HepG2 (cell line): ENCODE results near the gene IL36B. TPM values are rescaled to one million over a fixed set of nuclear protein-coding genes. Genes with fewer than 3 reads are reported as not detected.

ENCODE experiments used
- SP2 ChIP-seq: sonication (generic); formaldehyde crosslinking; IDR thresholded peaks from 2 replicates; pipeline ENCODE4 v1.5.1; 2020; ENCODE audit warnings: mild to moderate bottlenecking, missing genetic modification reagents
- TBP ChIP-seq: sonication (generic); formaldehyde crosslinking; IDR thresholded peaks from 2 replicates; pipeline ENCODE4 v1.5.0; 2020; ENCODE audit warnings: missing genetic modification reagents
- ZNF431 ChIP-seq: sonication (generic); formaldehyde crosslinking; IDR thresholded peaks from 2 replicates; pipeline ENCODE4 v1.9.0; 2022; ENCODE audit warnings: missing genetic modification reagents, low read depth, mild to moderate bottlenecking, borderline replicate concordance
- polyA plus RNA-seq, 8 experiments: library from polyadenylated mRNA; depleted of rRNA in 3 of 8; stranded (reverse) in 7 of 8; unstranded in 1 of 8; fragments of >200 nt; fragmentation: Illumina TruSeq in 4 of 8; extraction: Trizol in 4 of 8; gene quantifications; 2 replicates each; pipeline versions ENCODE4 v1.2.1 to v1.2.3, GENCODE V29; 2011 to 2016; ENCODE audit warnings: low read depth in 4 of 8, missing spikeins in 1 of 8, mixed read lengths in 1 of 8; ENCODE audit not compliant: insufficient read depth in 1 of 8
- total RNA-seq, 5 experiments: library from RNA; depleted of rRNA; stranded (reverse); fragments of >200 nt; fragmentation: Illumina TruSeq; extraction: Trizol; gene quantifications; 2 replicates each; pipeline ENCODE4 v1.2.3, GENCODE V29; 2016; ENCODE audit warnings: low read depth in 1 of 5
- TF ChIP-seq, protein P1 (sequence below): sonication (generic); formaldehyde crosslinking; IDR thresholded peaks from 2 replicates; pipeline ENCODE4 v1.4.0; 2020; ENCODE audit warnings: mild to moderate bottlenecking, missing genetic modification reagents
- TF ChIP-seq, protein P2 (sequence below): sonication (generic); formaldehyde crosslinking; IDR thresholded peaks from 2 replicates; pipeline ENCODE4 v1.4.0; 2020; ENCODE audit warnings: mild to moderate bottlenecking, missing genetic modification reagents
- TF ChIP-seq, protein P3 (sequence below): sonication (generic); formaldehyde crosslinking; IDR thresholded peaks from 2 replicates; pipeline ENCODE4 v1.4.0; 2020; ENCODE audit warnings: missing genetic modification reagents
- TF ChIP-seq, protein P4 (sequence below): fragments of 450-650 bp; IDR thresholded peaks from 2 replicates; pipeline ENCODE4 v1.6.1; 2017

Gene IL36B
- total and polyA plus RNA-seq, 2 of the 13 experiments (the other 11 are each of a cell fraction or from before 2014, with no cell fraction given): not detected

DNA sequence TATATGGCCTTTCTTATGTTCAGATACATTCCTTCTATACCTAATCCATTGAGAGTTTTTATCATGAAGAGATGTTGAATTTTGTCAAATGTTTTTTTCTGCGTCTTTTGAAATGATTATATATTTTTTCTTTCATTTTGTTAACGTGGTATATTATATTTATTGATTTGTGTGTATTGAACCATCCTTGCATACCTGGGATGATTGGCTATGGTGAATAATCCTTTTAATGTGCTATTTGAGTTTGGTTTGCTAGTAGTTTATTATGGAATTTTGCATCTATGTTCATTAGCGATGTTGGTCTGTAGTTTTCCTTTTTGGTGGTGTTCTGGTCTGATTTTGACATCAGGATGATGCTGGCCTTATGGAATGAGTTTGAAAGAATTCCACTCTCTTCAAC is 63.1 kb downstream of the IL36B start (continued):
- TF ChIP-seq, protein P1, sequence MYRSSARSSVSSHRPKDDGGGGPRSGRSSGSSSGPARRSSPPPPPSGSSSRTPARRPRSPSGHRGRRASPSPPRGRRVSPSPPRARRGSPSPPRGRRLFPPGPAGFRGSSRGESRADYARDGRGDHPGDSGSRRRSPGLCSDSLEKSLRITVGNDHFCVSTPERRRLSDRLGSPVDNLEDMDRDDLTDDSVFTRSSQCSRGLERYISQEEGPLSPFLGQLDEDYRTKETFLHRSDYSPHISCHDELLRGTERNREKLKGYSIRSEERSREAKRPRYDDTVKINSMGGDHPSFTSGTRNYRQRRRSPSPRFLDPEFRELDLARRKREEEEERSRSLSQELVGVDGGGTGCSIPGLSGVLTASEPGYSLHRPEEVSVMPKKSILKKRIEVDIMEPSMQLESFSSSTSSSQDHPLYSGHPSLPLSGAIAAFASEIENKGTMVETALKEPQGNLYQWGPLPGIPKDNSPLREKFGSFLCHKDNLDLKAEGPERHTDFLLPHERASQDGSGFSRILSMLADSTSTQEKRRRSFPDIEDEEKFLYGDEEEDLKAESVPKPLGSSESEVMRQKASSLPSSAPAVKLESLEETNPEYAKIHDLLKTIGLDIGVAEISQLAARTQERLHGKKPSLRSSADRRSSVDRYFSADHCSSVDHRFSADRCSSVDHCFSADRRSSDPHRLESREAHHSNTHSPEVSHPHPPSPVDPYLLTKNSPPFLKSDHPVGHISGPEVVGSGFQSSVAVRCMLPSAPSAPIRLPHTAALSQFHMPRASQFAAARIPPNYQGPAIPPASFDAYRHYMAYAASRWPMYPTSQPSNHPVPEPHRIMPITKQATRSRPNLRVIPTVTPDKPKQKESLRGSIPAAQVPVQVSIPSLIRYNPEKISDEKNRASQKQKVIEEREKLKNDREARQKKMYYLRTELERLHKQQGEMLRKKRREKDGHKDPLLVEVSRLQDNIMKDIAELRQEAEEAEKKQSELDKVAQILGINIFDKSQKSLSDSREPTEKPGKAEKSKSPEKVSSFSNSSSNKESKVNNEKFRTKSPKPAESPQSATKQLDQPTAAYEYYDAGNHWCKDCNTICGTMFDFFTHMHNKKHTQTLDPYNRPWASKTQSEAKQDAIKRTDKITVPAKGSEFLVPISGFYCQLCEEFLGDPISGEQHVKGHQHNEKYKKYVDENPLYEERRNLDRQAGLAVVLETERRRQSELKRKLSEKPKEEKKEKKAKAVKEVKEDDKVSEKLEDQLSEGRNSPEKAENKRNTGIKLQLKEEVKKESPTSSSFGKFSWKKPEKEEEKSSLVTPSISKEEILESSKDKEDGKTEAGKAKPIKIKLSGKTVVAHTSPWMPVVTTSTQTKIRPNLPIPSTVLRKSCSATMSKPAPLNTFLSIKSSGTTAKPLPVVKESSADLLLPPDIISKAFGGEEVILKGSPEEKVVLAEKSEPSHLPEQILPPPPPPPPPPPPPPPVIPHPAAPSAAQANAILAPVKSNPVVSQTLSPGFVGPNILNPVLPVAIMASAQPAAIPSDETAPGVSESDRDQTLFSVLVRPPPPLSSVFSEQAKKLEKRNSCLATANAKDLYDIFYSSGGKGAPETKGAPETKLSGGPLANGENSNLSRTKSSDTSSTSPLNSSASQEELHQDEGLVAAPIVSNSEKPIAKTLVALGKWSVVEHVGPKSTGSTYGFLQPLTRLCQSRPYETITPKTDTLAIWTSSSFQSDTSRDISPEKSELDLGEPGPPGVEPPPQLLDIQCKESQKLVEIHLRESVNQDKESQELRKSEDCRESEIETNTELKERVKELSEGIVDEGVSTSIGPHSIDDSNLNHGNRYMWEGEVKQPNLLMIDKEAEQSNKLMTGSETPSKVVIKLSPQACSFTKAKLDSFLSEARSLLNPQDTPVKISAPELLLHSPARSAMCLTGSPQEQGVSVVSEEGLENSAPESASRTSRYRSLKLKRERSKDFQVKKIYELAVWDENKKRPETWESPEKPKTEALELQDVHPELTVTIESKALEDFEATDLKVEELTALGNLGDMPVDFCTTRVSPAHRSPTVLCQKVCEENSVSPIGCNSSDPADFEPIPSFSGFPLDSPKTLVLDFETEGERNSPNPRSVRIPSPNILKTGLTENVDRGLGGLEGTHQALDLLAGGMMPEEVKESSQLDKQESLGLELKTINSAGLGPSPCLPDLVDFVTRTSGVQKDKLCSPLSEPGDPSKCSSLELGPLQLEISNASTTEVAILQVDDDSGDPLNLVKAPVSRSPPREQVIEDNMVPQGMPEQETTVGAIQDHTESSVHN (CRISPR knock-in tag): no peak
- TF ChIP-seq, protein P2, sequence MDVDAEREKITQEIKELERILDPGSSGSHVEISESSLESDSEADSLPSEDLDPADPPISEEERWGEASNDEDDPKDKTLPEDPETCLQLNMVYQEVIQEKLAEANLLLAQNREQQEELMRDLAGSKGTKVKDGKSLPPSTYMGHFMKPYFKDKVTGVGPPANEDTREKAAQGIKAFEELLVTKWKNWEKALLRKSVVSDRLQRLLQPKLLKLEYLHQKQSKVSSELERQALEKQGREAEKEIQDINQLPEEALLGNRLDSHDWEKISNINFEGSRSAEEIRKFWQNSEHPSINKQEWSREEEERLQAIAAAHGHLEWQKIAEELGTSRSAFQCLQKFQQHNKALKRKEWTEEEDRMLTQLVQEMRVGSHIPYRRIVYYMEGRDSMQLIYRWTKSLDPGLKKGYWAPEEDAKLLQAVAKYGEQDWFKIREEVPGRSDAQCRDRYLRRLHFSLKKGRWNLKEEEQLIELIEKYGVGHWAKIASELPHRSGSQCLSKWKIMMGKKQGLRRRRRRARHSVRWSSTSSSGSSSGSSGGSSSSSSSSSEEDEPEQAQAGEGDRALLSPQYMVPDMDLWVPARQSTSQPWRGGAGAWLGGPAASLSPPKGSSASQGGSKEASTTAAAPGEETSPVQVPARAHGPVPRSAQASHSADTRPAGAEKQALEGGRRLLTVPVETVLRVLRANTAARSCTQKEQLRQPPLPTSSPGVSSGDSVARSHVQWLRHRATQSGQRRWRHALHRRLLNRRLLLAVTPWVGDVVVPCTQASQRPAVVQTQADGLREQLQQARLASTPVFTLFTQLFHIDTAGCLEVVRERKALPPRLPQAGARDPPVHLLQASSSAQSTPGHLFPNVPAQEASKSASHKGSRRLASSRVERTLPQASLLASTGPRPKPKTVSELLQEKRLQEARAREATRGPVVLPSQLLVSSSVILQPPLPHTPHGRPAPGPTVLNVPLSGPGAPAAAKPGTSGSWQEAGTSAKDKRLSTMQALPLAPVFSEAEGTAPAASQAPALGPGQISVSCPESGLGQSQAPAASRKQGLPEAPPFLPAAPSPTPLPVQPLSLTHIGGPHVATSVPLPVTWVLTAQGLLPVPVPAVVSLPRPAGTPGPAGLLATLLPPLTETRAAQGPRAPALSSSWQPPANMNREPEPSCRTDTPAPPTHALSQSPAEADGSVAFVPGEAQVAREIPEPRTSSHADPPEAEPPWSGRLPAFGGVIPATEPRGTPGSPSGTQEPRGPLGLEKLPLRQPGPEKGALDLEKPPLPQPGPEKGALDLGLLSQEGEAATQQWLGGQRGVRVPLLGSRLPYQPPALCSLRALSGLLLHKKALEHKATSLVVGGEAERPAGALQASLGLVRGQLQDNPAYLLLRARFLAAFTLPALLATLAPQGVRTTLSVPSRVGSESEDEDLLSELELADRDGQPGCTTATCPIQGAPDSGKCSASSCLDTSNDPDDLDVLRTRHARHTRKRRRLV (CRISPR knock-in tag): no peak
- TF ChIP-seq SP2 (CRISPR knock-in tag) (no peak), TBP (CRISPR knock-in tag) (no peak), ZNF431 (CRISPR knock-in tag) (no peak)
- TF ChIP-seq, protein P3, sequence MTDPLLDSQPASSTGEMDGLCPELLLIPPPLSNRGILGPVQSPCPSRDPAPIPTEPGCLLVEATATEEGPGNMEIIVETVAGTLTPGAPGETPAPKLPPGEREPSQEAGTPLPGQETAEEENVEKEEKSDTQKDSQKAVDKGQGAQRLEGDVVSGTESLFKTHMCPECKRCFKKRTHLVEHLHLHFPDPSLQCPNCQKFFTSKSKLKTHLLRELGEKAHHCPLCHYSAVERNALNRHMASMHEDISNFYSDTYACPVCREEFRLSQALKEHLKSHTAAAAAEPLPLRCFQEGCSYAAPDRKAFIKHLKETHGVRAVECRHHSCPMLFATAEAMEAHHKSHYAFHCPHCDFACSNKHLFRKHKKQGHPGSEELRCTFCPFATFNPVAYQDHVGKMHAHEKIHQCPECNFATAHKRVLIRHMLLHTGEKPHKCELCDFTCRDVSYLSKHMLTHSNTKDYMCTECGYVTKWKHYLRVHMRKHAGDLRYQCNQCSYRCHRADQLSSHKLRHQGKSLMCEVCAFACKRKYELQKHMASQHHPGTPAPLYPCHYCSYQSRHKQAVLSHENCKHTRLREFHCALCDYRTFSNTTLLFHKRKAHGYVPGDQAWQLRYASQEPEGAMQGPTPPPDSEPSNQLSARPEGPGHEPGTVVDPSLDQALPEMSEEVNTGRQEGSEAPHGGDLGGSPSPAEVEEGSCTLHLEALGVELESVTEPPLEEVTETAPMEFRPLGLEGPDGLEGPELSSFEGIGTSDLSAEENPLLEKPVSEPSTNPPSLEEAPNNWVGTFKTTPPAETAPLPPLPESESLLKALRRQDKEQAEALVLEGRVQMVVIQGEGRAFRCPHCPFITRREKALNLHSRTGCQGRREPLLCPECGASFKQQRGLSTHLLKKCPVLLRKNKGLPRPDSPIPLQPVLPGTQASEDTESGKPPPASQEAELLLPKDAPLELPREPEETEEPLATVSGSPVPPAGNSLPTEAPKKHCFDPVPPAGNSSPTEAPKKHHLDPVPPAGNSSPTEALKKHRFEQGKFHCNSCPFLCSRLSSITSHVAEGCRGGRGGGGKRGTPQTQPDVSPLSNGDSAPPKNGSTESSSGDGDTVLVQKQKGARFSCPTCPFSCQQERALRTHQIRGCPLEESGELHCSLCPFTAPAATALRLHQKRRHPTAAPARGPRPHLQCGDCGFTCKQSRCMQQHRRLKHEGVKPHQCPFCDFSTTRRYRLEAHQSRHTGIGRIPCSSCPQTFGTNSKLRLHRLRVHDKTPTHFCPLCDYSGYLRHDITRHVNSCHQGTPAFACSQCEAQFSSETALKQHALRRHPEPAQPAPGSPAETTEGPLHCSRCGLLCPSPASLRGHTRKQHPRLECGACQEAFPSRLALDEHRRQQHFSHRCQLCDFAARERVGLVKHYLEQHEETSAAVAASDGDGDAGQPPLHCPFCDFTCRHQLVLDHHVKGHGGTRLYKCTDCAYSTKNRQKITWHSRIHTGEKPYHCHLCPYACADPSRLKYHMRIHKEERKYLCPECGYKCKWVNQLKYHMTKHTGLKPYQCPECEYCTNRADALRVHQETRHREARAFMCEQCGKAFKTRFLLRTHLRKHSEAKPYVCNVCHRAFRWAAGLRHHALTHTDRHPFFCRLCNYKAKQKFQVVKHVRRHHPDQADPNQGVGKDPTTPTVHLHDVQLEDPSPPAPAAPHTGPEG (CRISPR knock-in tag): no peak
- TF ChIP-seq, protein P4, sequence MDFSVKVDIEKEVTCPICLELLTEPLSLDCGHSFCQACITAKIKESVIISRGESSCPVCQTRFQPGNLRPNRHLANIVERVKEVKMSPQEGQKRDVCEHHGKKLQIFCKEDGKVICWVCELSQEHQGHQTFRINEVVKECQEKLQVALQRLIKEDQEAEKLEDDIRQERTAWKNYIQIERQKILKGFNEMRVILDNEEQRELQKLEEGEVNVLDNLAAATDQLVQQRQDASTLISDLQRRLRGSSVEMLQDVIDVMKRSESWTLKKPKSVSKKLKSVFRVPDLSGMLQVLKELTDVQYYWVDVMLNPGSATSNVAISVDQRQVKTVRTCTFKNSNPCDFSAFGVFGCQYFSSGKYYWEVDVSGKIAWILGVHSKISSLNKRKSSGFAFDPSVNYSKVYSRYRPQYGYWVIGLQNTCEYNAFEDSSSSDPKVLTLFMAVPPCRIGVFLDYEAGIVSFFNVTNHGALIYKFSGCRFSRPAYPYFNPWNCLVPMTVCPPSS: no peak
